ENCODE data around the gene NTN3.

- TF ChIP-seq TEAD4 (IDR thresholded peaks at IDR 0.05) (no peak), CEBPB (IDR thresholded peaks at IDR 0.05) (no peak), TAF1 (IDR thresholded peaks at IDR 0.05; ENCODE audit: low read depth) (no peak), NFIC (IDR thresholded peaks at IDR 0.05) (no peak)
- TF ChIP-seq, protein P1, sequence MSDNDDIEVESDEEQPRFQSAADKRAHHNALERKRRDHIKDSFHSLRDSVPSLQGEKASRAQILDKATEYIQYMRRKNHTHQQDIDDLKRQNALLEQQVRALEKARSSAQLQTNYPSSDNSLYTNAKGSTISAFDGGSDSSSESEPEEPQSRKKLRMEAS (IDR thresholded peaks at IDR 0.05), result no peak
Measured at GRCh38 chr16:2493605-2494004, 22.5 kb downstream of the NTN3 start.
